Liver (tissue), 9 donors: ENCODE measurements around the gene ARL6. TPM values are rescaled to one million over a fixed set of nuclear protein-coding genes. Genes with fewer than 3 reads are reported as not detected.

ENCODE experiments used
- DNase-seq: peaks from one replicate; pipeline ENCODE4 v3.0.0-alpha.2; 2017; ENCODE audit warnings: low spot score
- H3K27ac ChIP-seq, 2 donors: one replicate each; pipeline ENCODE4 v1.7.0; 2013; ENCODE audit warnings: inconsistent platforms in 2 of 2, low read length in 2 of 2, control low read depth in 1 of 2, low read depth in 1 of 2, mild to moderate bottlenecking in 1 of 2
- H3K27me3 ChIP-seq, 4 donors: one replicate each; pipeline versions ENCODE4 v1.6.1 to v1.7.0; 2013; ENCODE audit warnings: low read length in 3 of 4, inconsistent platforms in 1 of 4, mild to moderate bottlenecking in 1 of 4, moderate library complexity in 1 of 4; ENCODE audit not compliant: control insufficient read depth in 4 of 4, insufficient read depth in 4 of 4
- H3K36me3 ChIP-seq, 4 donors: one replicate each; pipeline versions ENCODE4 v1.6.1 to v1.7.0; 2013; ENCODE audit warnings: low read length in 3 of 4, mild to moderate bottlenecking in 3 of 4, low read depth in 1 of 4, moderate library complexity in 1 of 4; ENCODE audit not compliant: control insufficient read depth in 4 of 4, insufficient read depth in 3 of 4
- H3K4me1 ChIP-seq, 4 donors: one replicate each; pipeline versions ENCODE4 v1.6.1 to v1.7.0; 2013; ENCODE audit warnings: low read length in 3 of 4, mild to moderate bottlenecking in 3 of 4, moderate library complexity in 1 of 4; ENCODE audit not compliant: control insufficient read depth in 4 of 4, insufficient read depth in 4 of 4
- H3K4me3 ChIP-seq, 3 donors: one replicate each; pipeline versions ENCODE4 v1.6.1 to v1.7.0; 2013; ENCODE audit warnings: low read length in 3 of 3, control low read depth in 1 of 3, low read depth in 1 of 3, mild to moderate bottlenecking in 1 of 3
- H3K9ac ChIP-seq, 2 donors: one replicate each; pipeline ENCODE4 v1.7.0; 2013; ENCODE audit warnings: low read length in 2 of 2, mild to moderate bottlenecking in 2 of 2, moderate library complexity in 2 of 2, control low read depth in 1 of 2, low read depth in 1 of 2
- H3K9me3 ChIP-seq, 4 donors: one replicate each; pipeline versions ENCODE4 v1.6.1 to v1.7.0; 2013; ENCODE audit warnings: low read length in 3 of 4; ENCODE audit not compliant: control insufficient read depth in 4 of 4
- EGR1 ChIP-seq, 2 donors: IDR thresholded peaks; 2 replicates each; pipeline ENCODE4 v1.6.1; 2016 to 2018; ENCODE audit warnings: antibody characterized with exemption in 2 of 2, low read depth in 2 of 2
- FOXA2 ChIP-seq: IDR thresholded peaks from 2 replicates; pipeline ENCODE4 v1.6.1; 2016; ENCODE audit warnings: antibody characterized with exemption
- HNF4A ChIP-seq, 2 donors: conservative IDR thresholded peaks; 2 replicates each; pipeline ENCODE4 v1.6.1; 2016; ENCODE audit warnings: antibody characterized with exemption in 2 of 2, mild to moderate bottlenecking in 2 of 2
- MAX ChIP-seq: IDR thresholded peaks from 2 replicates; pipeline ENCODE4 v1.6.1; 2016; ENCODE audit warnings: antibody characterized with exemption
- RAD21 ChIP-seq, 2 donors: IDR thresholded peaks; 2 replicates each; pipeline ENCODE4 v1.6.1; 2016; ENCODE audit warnings: antibody characterized with exemption in 2 of 2, mild to moderate bottlenecking in 2 of 2
- SP1 ChIP-seq: IDR thresholded peaks from 2 replicates; pipeline ENCODE4 v1.6.1; 2018; ENCODE audit warnings: antibody characterized with exemption, mild to moderate bottlenecking
- TAF1 ChIP-seq: conservative IDR thresholded peaks from 2 replicates; pipeline ENCODE4 v1.6.1; 2016; ENCODE audit warnings: antibody characterized with exemption, mild to moderate bottlenecking
- WGBS: extraction: QIAGEN DNeasy Blood & Tissue Kit; methylation state at CpG from one replicate; pipeline ENCODE4 v1.1.7; 2013; 5-methylcytosine and 5-hydroxymethylcytosine counted together
- polyA plus RNA-seq, 2 donors: library from polyadenylated mRNA; stranded (reverse) in 1 of 2; unstranded in 1 of 2; fragments of 200-250 nt in 1 of 2; fragments of >200 nt in 1 of 2; fragmentation: Nextera tagmentation in 1 of 2; extraction: Ambion mirVana in 1 of 2; gene quantifications; one replicate each; pipeline versions ENCODE4 v1.2.1 to v1.2.3, GENCODE V29; 2013 to 2015
- total RNA-seq, 2 donors: library from RNA; depleted of rRNA; stranded (reverse); fragments of >200 nt; gene quantifications; one replicate each; pipeline ENCODE4 v1.2.3, GENCODE V29; 2014
- TF ChIP-seq, protein P1 (sequence below): IDR thresholded peaks from 2 replicates; pipeline ENCODE4 v1.6.1; 2016; ENCODE audit warnings: antibody characterized with exemption, mild to moderate bottlenecking
- TF ChIP-seq, protein P2 (sequence below): IDR thresholded peaks from 2 replicates; pipeline ENCODE4 v1.6.1; 2016; ENCODE audit warnings: antibody characterized with exemption
- TF ChIP-seq, protein P3 (sequence below): fragments of 150-350 bp; IDR thresholded peaks from 2 replicates; pipeline ENCODE4 v1.5.1; 2017; ENCODE audit warnings: improper control_type of control experiment, low read depth, low read length; ENCODE audit not compliant: missing input control
- donor health status: healthy.
- donor health status: healthy.
- donor health status: healthy.
- donor health status: healthy.
- donor health status: healthy.

Gene ARL6
- total and polyA plus RNA-seq, 4 donors: 1.1 to 3.4 (median 1.4) TPM

DNA sequence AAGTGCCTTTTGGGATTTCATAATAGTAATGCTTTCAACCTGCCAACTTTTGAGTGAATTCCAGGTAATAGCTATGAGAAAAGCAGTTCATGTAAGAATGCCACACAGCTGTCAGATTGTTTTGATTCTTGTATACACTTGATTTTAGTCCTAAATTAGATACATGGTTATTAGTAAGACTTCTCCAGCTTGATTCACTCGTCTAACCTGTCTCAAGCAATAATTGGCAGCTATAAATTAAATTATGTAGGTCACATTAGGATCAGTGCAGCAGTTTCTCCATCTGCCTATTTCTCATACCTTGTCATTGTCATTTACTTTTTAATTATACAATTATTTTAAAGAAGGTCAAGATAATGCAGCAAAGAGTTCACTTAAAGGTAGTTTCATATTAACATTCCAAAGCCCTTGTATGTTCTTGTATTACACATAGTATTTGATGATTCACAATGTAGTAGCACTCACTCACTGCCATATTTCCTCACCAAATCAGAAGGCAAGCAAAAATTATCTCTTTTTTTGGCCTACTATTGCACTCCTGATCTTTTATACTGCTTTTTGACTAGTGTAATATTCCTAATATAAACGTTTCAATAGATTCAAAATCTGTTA is 46.3 kb downstream of the ARL6 start:
- Histone ChIP-seq H3K27me3 (no peaks in the 10 kb centered on the region), H3K27ac (no peak overlapping the region), H3K4me3 (no peak overlapping the region), H3K9me3 (no peaks in the 10 kb centered on the region), H3K9ac (no peak overlapping the region), H3K4me1 (no peaks in the 10 kb centered on the region), H3K36me3 (no peaks in the 10 kb centered on the region)
- no peak for DNase-seq
- TF ChIP-seq HNF4A (conservative IDR thresholded peaks at IDR 0.05) (no peak), SP1 (no peak)
- 67% methylated on average over 2 of the region's 2 CpGs for WGBS

DNA sequence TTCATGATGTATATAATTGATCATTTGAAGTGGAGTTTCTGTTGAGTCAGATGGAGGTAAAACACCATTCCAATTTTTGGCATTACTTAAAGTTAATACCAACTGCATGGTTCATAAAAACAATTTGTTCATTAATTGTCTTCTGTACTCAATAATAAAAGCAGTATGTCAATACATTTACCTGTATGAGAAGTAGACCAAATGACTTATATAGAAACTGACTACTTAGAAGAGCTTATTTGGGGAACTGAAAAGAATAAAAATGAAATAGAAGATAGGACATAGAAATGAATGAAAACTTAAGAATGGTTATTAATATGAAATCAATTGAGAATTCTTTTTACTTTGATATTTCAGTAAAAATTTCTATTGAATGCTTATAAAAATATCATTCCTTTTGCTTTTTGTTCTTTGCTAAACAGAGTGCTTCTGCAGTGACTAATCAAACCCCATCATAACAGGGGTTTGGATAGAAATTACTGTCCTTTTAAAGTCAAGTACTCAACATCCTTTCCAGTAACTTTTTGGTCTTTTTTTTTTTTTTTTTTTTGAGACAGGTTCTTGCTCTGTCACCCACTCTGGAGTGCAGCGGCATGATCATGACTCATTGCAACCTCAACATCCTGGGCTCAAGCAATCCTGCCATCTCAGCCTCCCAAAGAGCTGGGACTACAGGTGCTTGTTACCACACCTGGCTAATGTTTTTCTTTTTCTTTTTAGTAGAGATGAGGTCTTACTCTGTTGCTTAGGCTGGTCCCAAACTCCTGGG is 50.8 kb downstream of the ARL6 start:
- DNase-seq: no peak
- 3% methylated on average over 1 of the region's 1 CpG for WGBS
- H3K9me3 ChIP-seq: no peaks in the 10 kb centered on the region

More for the DNA sequence above, 50.8 kb downstream of the ARL6 start:
- H3K4me1 ChIP-seq: no peaks in the 10 kb centered on the region
- H3K36me3 ChIP-seq: no peaks in the 10 kb centered on the region
- TF ChIP-seq FOXA2 (no peak), EGR1 (IDR thresholded peaks at IDR 0.05; ENCODE audit: low read depth in 2 of 2) (no peak), TAF1 (no peak), RAD21 (IDR thresholded peaks at IDR 0.05) (no peak), MAX (no peak)
- TF ChIP-seq, protein P1, sequence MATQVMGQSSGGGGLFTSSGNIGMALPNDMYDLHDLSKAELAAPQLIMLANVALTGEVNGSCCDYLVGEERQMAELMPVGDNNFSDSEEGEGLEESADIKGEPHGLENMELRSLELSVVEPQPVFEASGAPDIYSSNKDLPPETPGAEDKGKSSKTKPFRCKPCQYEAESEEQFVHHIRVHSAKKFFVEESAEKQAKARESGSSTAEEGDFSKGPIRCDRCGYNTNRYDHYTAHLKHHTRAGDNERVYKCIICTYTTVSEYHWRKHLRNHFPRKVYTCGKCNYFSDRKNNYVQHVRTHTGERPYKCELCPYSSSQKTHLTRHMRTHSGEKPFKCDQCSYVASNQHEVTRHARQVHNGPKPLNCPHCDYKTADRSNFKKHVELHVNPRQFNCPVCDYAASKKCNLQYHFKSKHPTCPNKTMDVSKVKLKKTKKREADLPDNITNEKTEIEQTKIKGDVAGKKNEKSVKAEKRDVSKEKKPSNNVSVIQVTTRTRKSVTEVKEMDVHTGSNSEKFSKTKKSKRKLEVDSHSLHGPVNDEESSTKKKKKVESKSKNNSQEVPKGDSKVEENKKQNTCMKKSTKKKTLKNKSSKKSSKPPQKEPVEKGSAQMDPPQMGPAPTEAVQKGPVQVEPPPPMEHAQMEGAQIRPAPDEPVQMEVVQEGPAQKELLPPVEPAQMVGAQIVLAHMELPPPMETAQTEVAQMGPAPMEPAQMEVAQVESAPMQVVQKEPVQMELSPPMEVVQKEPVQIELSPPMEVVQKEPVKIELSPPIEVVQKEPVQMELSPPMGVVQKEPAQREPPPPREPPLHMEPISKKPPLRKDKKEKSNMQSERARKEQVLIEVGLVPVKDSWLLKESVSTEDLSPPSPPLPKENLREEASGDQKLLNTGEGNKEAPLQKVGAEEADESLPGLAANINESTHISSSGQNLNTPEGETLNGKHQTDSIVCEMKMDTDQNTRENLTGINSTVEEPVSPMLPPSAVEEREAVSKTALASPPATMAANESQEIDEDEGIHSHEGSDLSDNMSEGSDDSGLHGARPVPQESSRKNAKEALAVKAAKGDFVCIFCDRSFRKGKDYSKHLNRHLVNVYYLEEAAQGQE: no peak
- TF ChIP-seq, protein P2, sequence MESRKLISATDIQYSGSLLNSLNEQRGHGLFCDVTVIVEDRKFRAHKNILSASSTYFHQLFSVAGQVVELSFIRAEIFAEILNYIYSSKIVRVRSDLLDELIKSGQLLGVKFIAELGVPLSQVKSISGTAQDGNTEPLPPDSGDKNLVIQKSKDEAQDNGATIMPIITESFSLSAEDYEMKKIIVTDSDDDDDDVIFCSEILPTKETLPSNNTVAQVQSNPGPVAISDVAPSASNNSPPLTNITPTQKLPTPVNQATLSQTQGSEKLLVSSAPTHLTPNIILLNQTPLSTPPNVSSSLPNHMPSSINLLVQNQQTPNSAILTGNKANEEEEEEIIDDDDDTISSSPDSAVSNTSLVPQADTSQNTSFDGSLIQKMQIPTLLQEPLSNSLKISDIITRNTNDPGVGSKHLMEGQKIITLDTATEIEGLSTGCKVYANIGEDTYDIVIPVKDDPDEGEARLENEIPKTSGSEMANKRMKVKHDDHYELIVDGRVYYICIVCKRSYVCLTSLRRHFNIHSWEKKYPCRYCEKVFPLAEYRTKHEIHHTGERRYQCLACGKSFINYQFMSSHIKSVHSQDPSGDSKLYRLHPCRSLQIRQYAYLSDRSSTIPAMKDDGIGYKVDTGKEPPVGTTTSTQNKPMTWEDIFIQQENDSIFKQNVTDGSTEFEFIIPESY: no peak
- TF ChIP-seq, protein P3, sequence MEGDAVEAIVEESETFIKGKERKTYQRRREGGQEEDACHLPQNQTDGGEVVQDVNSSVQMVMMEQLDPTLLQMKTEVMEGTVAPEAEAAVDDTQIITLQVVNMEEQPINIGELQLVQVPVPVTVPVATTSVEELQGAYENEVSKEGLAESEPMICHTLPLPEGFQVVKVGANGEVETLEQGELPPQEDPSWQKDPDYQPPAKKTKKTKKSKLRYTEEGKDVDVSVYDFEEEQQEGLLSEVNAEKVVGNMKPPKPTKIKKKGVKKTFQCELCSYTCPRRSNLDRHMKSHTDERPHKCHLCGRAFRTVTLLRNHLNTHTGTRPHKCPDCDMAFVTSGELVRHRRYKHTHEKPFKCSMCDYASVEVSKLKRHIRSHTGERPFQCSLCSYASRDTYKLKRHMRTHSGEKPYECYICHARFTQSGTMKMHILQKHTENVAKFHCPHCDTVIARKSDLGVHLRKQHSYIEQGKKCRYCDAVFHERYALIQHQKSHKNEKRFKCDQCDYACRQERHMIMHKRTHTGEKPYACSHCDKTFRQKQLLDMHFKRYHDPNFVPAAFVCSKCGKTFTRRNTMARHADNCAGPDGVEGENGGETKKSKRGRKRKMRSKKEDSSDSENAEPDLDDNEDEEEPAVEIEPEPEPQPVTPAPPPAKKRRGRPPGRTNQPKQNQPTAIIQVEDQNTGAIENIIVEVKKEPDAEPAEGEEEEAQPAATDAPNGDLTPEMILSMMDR: no peak
- no peaks in the 10 kb centered on the region for H3K27me3 ChIP-seq
- no peak overlapping the region for H3K9ac ChIP-seq
- no peak overlapping the region for H3K27ac ChIP-seq
- H3K4me3 ChIP-seq: no peak overlapping the region
